Liver (tissue), 9 donors: ENCODE measurements around the gene SPOUT1. TPM values are rescaled to one million over a fixed set of nuclear protein-coding genes. Genes with fewer than 3 reads are reported as not detected.

Experiments
- DNase-seq: peaks from one replicate; pipeline ENCODE4 v3.0.0-alpha.2; 2017; ENCODE audit warnings: low spot score
- H3K27ac ChIP-seq, 2 donors: one replicate each; pipeline ENCODE4 v1.7.0; 2013; ENCODE audit warnings: inconsistent platforms in 2 of 2, low read length in 2 of 2, control low read depth in 1 of 2, low read depth in 1 of 2, mild to moderate bottlenecking in 1 of 2
- H3K27me3 ChIP-seq, 4 donors: one replicate each; pipeline versions ENCODE4 v1.6.1 to v1.7.0; 2013; ENCODE audit warnings: low read length in 3 of 4, inconsistent platforms in 1 of 4, mild to moderate bottlenecking in 1 of 4, moderate library complexity in 1 of 4; ENCODE audit not compliant: control insufficient read depth in 4 of 4, insufficient read depth in 4 of 4
- H3K36me3 ChIP-seq, 4 donors: one replicate each; pipeline versions ENCODE4 v1.6.1 to v1.7.0; 2013; ENCODE audit warnings: low read length in 3 of 4, mild to moderate bottlenecking in 3 of 4, low read depth in 1 of 4, moderate library complexity in 1 of 4; ENCODE audit not compliant: control insufficient read depth in 4 of 4, insufficient read depth in 3 of 4
- H3K4me1 ChIP-seq, 4 donors: one replicate each; pipeline versions ENCODE4 v1.6.1 to v1.7.0; 2013; ENCODE audit warnings: low read length in 3 of 4, mild to moderate bottlenecking in 3 of 4, moderate library complexity in 1 of 4; ENCODE audit not compliant: control insufficient read depth in 4 of 4, insufficient read depth in 4 of 4
- H3K4me3 ChIP-seq, 3 donors: one replicate each; pipeline versions ENCODE4 v1.6.1 to v1.7.0; 2013; ENCODE audit warnings: low read length in 3 of 3, control low read depth in 1 of 3, low read depth in 1 of 3, mild to moderate bottlenecking in 1 of 3
- H3K9ac ChIP-seq, 2 donors: one replicate each; pipeline ENCODE4 v1.7.0; 2013; ENCODE audit warnings: low read length in 2 of 2, mild to moderate bottlenecking in 2 of 2, moderate library complexity in 2 of 2, control low read depth in 1 of 2, low read depth in 1 of 2
- H3K9me3 ChIP-seq, 4 donors: one replicate each; pipeline versions ENCODE4 v1.6.1 to v1.7.0; 2013; ENCODE audit warnings: low read length in 3 of 4; ENCODE audit not compliant: control insufficient read depth in 4 of 4
- ATF3 ChIP-seq: IDR thresholded peaks from 2 replicates; pipeline ENCODE4 v1.6.1; 2016; ENCODE audit warnings: antibody characterized with exemption
- EGR1 ChIP-seq, 2 donors: IDR thresholded peaks; 2 replicates each; pipeline ENCODE4 v1.6.1; 2016 to 2018; ENCODE audit warnings: antibody characterized with exemption in 2 of 2, low read depth in 2 of 2
- FOXA1 ChIP-seq: IDR thresholded peaks from 2 replicates; pipeline ENCODE4 v1.6.1; 2016; ENCODE audit warnings: antibody characterized with exemption
- GABPA ChIP-seq, 2 donors: IDR thresholded peaks in 1 of 2; conservative IDR thresholded peaks in 1 of 2; 2 replicates each; pipeline ENCODE4 v1.6.1; 2016; ENCODE audit warnings: antibody characterized with exemption in 2 of 2, mild to moderate bottlenecking in 1 of 2, moderate library complexity in 1 of 2
- HNF4A ChIP-seq, 2 donors: conservative IDR thresholded peaks; 2 replicates each; pipeline ENCODE4 v1.6.1; 2016; ENCODE audit warnings: antibody characterized with exemption in 2 of 2, mild to moderate bottlenecking in 2 of 2
- JUND ChIP-seq, 2 donors: IDR thresholded peaks; 2 replicates each; pipeline ENCODE4 v1.6.1; 2016; ENCODE audit warnings: antibody characterized with exemption in 2 of 2
- MAX ChIP-seq: IDR thresholded peaks from 2 replicates; pipeline ENCODE4 v1.6.1; 2016; ENCODE audit warnings: antibody characterized with exemption
- NR2F2 ChIP-seq: IDR thresholded peaks from 2 replicates; pipeline ENCODE4 v1.6.1; 2016; ENCODE audit warnings: antibody characterized with exemption
- RAD21 ChIP-seq, 2 donors: IDR thresholded peaks; 2 replicates each; pipeline ENCODE4 v1.6.1; 2016; ENCODE audit warnings: antibody characterized with exemption in 2 of 2, mild to moderate bottlenecking in 2 of 2
- RXRA ChIP-seq, 2 donors: IDR thresholded peaks; 2 replicates each; pipeline ENCODE4 v1.6.1; 2017 to 2018; ENCODE audit warnings: antibody characterized with exemption in 2 of 2, mild to moderate bottlenecking in 1 of 2
- TAF1 ChIP-seq: conservative IDR thresholded peaks from 2 replicates; pipeline ENCODE4 v1.6.1; 2016; ENCODE audit warnings: antibody characterized with exemption, mild to moderate bottlenecking
- YY1 ChIP-seq: IDR thresholded peaks from 2 replicates; pipeline ENCODE4 v1.6.1; 2016; ENCODE audit warnings: antibody characterized with exemption, mild to moderate bottlenecking
- ZBTB33 ChIP-seq: IDR thresholded peaks from 2 replicates; pipeline ENCODE4 v1.6.1; 2016; ENCODE audit warnings: antibody characterized with exemption
- WGBS: extraction: QIAGEN DNeasy Blood & Tissue Kit; methylation state at CpG from one replicate; pipeline ENCODE4 v1.1.7; 2013; 5-methylcytosine and 5-hydroxymethylcytosine counted together
- polyA plus RNA-seq, 2 donors: library from polyadenylated mRNA; stranded (reverse) in 1 of 2; unstranded in 1 of 2; fragments of 200-250 nt in 1 of 2; fragments of >200 nt in 1 of 2; fragmentation: Nextera tagmentation in 1 of 2; extraction: Ambion mirVana in 1 of 2; gene quantifications; one replicate each; pipeline versions ENCODE4 v1.2.1 to v1.2.3, GENCODE V29; 2013 to 2015
- total RNA-seq, 2 donors: library from RNA; depleted of rRNA; stranded (reverse); fragments of >200 nt; gene quantifications; one replicate each; pipeline ENCODE4 v1.2.3, GENCODE V29; 2014
- donor health status: healthy.
- donor health status: healthy.
- donor health status: healthy.
- donor health status: healthy.
- donor health status: healthy.

The SPOUT1 gene
- total and polyA plus RNA-seq, 4 donors: 9.0 to 30.1 (median 14.5) TPM

GRCh38 chr9:128818099-128818838, 11.3 kb downstream of the SPOUT1 start, which contains the start of gene ENDOG (continued):
- TF ChIP-seq RXRA (IDR thresholded peaks at IDR 0.05): peak; percentile 57 to 63
- TF ChIP-seq JUND (IDR thresholded peaks at IDR 0.05): no peak
- no peak for TF ChIP-seq ATF3
- peak; percentile 71 to 81 for TF ChIP-seq RAD21 (IDR thresholded peaks at IDR 0.05)
- peak; percentile 93 for TF ChIP-seq YY1
- peak; percentile 76 for TF ChIP-seq TAF1
- peak; percentile 57 for TF ChIP-seq NR2F2

GRCh38 chr9:128810873-128811272, 18.7 kb downstream of the SPOUT1 start:
- H3K36me3 ChIP-seq: peaks cover 14 to 26% (median 18%) of the 10 kb centered on the region in 4 donors
- no peak overlapping the region for H3K4me3 ChIP-seq
- H3K27me3 ChIP-seq: no peaks in the 10 kb centered on the region
- TF ChIP-seq EGR1 (IDR thresholded peaks at IDR 0.05; ENCODE audit: low read depth in 2 of 2): no peak
- TF ChIP-seq GABPA (IDR thresholded peaks at IDR 0.05 in 1 of 2, conservative IDR thresholded peaks at IDR 0.05 in 1 of 2): no peak
- TF ChIP-seq RAD21 (IDR thresholded peaks at IDR 0.05): no peak
- no peak for TF ChIP-seq RXRA (IDR thresholded peaks at IDR 0.05)
- TF ChIP-seq NR2F2: no peak
- TF ChIP-seq HNF4A (conservative IDR thresholded peaks at IDR 0.05): no peak
- TF ChIP-seq MAX: no peak
- TF ChIP-seq JUND (IDR thresholded peaks at IDR 0.05): no peak
- H3K4me1 ChIP-seq: no peaks in the 10 kb centered on the region
- H3K9ac ChIP-seq: no peak overlapping the region
- no peaks in the 10 kb centered on the region for H3K9me3 ChIP-seq
- no peak for DNase-seq
- 85% methylated on average over 5 of the region's 5 CpGs for WGBS
- H3K27ac ChIP-seq: no peak overlapping the region

- no peak for DNase-seq
- no peaks in the 10 kb centered on the region for H3K9me3 ChIP-seq
- H3K36me3 ChIP-seq: peaks cover 17 to 36% (median 20%) of the 10 kb centered on the region in 4 donors
- no peak overlapping the region for H3K9ac ChIP-seq
- WGBS: 80% methylated on average over 2 of the region's 2 CpGs
- H3K4me1 ChIP-seq: no peaks in the 10 kb centered on the region
- no peaks in the 10 kb centered on the region for H3K27me3 ChIP-seq
- no peak overlapping the region for H3K27ac ChIP-seq
- H3K4me3 ChIP-seq: no peak overlapping the region
- TF ChIP-seq FOXA1: no peak
- TF ChIP-seq GABPA (IDR thresholded peaks at IDR 0.05 in 1 of 2, conservative IDR thresholded peaks at IDR 0.05 in 1 of 2): no peak
- no peak for TF ChIP-seq EGR1 (IDR thresholded peaks at IDR 0.05; ENCODE audit: low read depth in 2 of 2)
- no peak for TF ChIP-seq ZBTB33
Observed at GRCh38 chr9:128809831-128810230, 19.8 kb downstream of the SPOUT1 start.
